ENCODE results near the gene ARHGAP40.

ARHGAP40 gene

DNA sequence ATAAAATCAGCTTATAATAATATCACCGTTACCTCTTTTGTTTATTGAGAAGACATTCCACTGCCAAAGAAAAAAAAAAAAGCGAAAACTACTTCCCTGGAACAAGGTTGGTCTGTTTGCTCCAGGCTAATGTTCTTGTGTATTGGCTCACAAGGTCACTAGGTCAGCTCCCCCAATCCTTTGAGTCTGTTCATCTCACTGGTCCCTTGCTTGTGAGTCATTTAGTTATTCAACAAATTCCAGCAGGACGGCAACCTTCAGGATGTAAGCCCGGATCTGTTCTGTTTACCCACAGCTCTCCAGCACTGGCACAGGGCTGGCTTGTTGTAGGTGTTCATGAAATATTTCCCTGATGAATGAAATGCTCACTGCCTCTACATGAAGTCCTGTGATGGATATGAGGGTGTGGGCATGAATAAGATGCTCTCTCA lies 3.3 kb downstream of the ARHGAP40 start:
- Histone ChIP-seq H3K4me3 (ENCODE audit: low read depth, low read length) (no peak overlapping the region), H3K4me1 (ENCODE audit: control insufficient read depth, insufficient read depth, low read length) (no peaks in the 10 kb centered on the region; the same call in 1 of the 2 replicates), H3K27ac (ENCODE audit: extremely low read depth, low read depth, low read length) (no peak overlapping the region), H3K36me3 (ENCODE audit: control insufficient read depth in 2 of 2, insufficient read depth in 1 of 2, low read length in 2 of 2) (no peaks in the 10 kb centered on the region), H3K9me3 (ENCODE audit: control insufficient read depth, insufficient read depth, low read depth, low read length) (no peaks in the 10 kb centered on the region)
- POLR2A ChIA-PET: no interaction called here
- TF ChIP-seq ZNF155 (tag by site-specific recombination; IDR thresholded peaks at IDR 0.05): no peak
- TF ChIP-seq, protein P1, sequence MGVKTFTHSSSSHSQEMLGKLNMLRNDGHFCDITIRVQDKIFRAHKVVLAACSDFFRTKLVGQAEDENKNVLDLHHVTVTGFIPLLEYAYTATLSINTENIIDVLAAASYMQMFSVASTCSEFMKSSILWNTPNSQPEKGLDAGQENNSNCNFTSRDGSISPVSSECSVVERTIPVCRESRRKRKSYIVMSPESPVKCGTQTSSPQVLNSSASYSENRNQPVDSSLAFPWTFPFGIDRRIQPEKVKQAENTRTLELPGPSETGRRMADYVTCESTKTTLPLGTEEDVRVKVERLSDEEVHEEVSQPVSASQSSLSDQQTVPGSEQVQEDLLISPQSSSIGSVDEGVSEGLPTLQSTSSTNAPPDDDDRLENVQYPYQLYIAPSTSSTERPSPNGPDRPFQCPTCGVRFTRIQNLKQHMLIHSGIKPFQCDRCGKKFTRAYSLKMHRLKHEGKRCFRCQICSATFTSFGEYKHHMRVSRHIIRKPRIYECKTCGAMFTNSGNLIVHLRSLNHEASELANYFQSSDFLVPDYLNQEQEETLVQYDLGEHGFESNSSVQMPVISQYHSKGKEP (tag by site-specific recombination; IDR thresholded peaks at IDR 0.05): no peak
- TF ChIP-seq, protein P2, sequence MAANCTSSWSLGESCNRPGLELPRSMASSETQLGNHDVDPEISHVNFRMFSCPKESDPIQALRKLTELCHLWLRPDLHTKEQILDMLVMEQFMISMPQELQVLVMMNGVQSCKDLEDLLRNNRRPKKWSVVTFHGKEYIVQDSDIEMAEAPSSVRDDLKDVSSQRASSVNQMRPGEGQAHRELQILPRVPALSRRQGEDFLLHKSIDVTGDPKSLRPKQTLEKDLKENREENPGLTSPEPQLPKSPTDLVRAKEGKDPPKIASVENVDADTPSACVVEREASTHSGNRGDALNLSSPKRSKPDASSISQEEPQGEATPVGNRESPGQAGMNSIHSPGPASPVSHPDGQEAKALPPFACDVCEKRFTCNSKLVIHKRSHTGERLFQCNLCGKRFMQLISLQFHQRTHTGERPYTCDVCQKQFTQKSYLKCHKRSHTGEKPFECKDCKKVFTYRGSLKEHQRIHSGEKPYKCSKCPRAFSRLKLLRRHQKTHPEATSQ (tag by site-specific recombination; IDR thresholded peaks at IDR 0.05): no peak
- TF ChIP-seq, protein P3, sequence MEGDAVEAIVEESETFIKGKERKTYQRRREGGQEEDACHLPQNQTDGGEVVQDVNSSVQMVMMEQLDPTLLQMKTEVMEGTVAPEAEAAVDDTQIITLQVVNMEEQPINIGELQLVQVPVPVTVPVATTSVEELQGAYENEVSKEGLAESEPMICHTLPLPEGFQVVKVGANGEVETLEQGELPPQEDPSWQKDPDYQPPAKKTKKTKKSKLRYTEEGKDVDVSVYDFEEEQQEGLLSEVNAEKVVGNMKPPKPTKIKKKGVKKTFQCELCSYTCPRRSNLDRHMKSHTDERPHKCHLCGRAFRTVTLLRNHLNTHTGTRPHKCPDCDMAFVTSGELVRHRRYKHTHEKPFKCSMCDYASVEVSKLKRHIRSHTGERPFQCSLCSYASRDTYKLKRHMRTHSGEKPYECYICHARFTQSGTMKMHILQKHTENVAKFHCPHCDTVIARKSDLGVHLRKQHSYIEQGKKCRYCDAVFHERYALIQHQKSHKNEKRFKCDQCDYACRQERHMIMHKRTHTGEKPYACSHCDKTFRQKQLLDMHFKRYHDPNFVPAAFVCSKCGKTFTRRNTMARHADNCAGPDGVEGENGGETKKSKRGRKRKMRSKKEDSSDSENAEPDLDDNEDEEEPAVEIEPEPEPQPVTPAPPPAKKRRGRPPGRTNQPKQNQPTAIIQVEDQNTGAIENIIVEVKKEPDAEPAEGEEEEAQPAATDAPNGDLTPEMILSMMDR (tag by site-specific recombination; IDR thresholded peaks at IDR 0.05): no peak
- TF ChIP-seq FEZF1 (tag by site-specific recombination; IDR thresholded peaks at IDR 0.05): no peak
- TF ChIP-seq, protein P4, sequence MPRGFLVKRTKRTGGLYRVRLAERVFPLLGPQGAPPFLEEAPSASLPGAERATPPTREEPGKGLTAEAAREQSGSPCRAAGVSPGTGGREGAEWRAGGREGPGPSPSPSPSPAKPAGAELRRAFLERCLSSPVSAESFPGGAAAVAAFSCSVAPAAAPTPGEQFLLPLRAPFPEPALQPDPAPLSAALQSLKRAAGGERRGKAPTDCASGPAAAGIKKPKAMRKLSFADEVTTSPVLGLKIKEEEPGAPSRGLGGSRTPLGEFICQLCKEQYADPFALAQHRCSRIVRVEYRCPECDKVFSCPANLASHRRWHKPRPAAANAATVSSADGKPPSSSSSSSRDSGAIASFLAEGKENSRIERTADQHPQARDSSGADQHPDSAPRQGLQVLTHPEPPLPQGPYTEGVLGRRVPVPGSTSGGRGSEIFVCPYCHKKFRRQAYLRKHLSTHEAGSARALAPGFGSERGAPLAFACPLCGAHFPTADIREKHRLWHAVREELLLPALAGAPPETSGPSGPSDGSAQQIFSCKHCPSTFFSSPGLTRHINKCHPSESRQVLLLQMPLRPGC (tag by site-specific recombination; IDR thresholded peaks at IDR 0.05): no peak
- TF ChIP-seq, protein P5, sequence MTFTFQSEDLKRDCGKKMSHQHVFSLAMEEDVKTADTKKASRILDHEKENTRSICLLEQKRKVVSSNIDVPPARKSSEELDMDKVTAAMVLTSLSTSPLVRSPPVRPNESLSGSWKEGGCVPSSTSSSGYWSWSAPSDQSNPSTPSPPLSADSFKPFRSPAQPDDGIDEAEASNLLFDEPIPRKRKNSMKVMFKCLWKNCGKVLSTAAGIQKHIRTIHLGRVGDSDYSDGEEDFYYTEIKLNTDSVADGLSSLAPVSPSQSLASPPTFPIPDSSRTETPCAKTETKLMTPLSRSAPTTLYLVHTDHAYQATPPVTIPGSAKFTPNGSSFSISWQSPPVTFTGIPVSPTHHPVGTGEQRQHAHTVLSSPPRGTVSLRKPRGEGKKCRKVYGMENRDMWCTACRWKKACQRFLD (tag by site-specific recombination; IDR thresholded peaks at IDR 0.05): no peak
- TF ChIP-seq IKZF3 (tag by site-specific recombination; IDR thresholded peaks at IDR 0.05): no peak
- TF ChIP-seq, protein P6, sequence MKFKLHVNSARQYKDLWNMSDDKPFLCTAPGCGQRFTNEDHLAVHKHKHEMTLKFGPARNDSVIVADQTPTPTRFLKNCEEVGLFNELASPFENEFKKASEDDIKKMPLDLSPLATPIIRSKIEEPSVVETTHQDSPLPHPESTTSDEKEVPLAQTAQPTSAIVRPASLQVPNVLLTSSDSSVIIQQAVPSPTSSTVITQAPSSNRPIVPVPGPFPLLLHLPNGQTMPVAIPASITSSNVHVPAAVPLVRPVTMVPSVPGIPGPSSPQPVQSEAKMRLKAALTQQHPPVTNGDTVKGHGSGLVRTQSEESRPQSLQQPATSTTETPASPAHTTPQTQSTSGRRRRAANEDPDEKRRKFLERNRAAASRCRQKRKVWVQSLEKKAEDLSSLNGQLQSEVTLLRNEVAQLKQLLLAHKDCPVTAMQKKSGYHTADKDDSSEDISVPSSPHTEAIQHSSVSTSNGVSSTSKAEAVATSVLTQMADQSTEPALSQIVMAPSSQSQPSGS (tag by site-specific recombination; IDR thresholded peaks at IDR 0.05; ENCODE audit: low read depth): no peak
- TF ChIP-seq ZNF121 (tag by site-specific recombination; IDR thresholded peaks at IDR 0.05): no peak
- TF ChIP-seq, protein P7, sequence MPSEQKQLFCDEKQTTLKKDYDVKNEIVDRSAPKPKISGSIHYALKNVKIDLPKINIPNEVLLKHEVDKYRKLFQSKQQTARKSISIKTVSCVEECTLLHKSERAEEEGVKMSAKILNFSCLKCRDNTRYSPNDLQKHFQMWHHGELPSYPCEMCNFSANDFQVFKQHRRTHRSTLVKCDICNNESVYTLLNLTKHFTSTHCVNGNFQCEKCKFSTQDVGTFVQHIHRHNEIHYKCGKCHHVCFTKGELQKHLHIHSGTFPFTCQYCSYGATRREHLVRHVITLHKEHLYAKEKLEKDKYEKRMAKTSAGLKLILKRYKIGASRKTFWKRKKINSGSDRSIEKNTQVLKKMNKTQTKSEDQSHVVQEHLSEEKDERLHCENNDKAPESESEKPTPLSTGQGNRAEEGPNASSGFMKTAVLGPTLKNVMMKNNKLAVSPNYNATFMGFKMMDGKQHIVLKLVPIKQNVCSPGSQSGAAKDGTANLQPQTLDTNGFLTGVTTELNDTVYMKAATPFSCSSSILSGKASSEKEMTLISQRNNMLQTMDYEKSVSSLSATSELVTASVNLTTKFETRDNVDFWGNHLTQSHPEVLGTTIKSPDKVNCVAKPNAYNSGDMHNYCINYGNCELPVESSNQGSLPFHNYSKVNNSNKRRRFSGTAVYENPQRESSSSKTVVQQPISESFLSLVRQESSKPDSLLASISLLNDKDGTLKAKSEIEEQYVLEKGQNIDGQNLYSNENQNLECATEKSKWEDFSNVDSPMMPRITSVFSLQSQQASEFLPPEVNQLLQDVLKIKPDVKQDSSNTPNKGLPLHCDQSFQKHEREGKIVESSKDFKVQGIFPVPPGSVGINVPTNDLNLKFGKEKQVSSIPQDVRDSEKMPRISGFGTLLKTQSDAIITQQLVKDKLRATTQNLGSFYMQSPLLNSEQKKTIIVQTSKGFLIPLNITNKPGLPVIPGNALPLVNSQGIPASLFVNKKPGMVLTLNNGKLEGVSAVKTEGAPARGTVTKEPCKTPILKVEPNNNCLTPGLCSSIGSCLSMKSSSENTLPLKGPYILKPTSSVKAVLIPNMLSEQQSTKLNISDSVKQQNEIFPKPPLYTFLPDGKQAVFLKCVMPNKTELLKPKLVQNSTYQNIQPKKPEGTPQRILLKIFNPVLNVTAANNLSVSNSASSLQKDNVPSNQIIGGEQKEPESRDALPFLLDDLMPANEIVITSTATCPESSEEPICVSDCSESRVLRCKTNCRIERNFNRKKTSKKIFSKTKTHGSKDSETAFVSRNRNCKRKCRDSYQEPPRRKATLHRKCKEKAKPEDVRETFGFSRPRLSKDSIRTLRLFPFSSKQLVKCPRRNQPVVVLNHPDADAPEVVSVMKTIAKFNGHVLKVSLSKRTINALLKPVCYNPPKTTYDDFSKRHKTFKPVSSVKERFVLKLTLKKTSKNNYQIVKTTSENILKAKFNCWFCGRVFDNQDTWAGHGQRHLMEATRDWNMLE (tag by site-specific recombination; conservative IDR thresholded peaks at IDR 0.05; ENCODE audit: low read depth): no peak
- no peak for TF ChIP-seq ZNF394 (tag by site-specific recombination; IDR thresholded peaks at IDR 0.05; ENCODE audit: borderline replicate concordance)
- TF ChIP-seq RBAK (tag by site-specific recombination; IDR thresholded peaks at IDR 0.05): no peak
- no peak for TF ChIP-seq ZFP37 (tag by site-specific recombination; IDR thresholded peaks at IDR 0.05)
- no peak for TF ChIP-seq ZNF292 (tag by site-specific recombination; IDR thresholded peaks at IDR 0.05; ENCODE audit: borderline replicate concordance, low read depth)
- TF ChIP-seq ZNF112 (tag by site-specific recombination; IDR thresholded peaks at IDR 0.05): no peak
- CTCF ChIA-PET: interaction anchor here (0.8 to 1.2 kb wide), 3 partner anchors 16 to 53 kb away, joined by 3 to 4 read pairs (median 4); no protein-coding TSS in a partner anchor
